ENCODE measurements around the gene XXYLT1. TPM values are rescaled to one million over a fixed set of nuclear protein-coding genes. Genes with fewer than 3 reads are reported as not detected.

The XXYLT1 gene
- total and polyA plus RNA-seq, 12 donors: 2.2 to 7.2 (median 3.6) TPM

DNA sequence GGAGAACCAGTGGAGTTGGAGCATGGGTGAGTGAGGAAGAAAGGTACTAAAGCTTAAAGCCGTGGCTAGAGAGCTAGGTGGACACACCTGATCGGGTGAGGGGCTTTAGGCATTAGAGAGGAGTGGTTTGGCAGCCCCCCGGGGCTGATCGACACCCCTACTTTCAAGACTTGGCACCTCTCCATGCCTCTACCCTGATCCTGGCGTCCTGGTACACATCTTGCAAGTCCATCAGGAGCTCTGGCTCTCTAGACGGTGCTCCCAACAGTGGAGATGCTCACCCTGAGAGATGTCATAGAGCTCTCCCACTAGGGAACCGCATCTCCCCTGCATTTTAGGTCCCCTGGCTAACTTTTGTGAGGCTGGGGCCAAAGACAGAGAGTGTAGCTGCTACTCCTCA, 98.1 kb downstream of the XXYLT1 start:
- TF ChIP-seq, protein P1, sequence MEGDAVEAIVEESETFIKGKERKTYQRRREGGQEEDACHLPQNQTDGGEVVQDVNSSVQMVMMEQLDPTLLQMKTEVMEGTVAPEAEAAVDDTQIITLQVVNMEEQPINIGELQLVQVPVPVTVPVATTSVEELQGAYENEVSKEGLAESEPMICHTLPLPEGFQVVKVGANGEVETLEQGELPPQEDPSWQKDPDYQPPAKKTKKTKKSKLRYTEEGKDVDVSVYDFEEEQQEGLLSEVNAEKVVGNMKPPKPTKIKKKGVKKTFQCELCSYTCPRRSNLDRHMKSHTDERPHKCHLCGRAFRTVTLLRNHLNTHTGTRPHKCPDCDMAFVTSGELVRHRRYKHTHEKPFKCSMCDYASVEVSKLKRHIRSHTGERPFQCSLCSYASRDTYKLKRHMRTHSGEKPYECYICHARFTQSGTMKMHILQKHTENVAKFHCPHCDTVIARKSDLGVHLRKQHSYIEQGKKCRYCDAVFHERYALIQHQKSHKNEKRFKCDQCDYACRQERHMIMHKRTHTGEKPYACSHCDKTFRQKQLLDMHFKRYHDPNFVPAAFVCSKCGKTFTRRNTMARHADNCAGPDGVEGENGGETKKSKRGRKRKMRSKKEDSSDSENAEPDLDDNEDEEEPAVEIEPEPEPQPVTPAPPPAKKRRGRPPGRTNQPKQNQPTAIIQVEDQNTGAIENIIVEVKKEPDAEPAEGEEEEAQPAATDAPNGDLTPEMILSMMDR (IDR thresholded peaks at IDR 0.05): no peak
- H3K9me3 ChIP-seq: no peaks in the 10 kb centered on the region
- H3K27me3 ChIP-seq: no peaks in the 10 kb centered on the region
- H3K4me1 ChIP-seq: peaks cover under 1 to 57% (median 38%) of the 10 kb centered on the region in 9 donors
- peaks cover 0 to 4% (median 0%) of the 10 kb centered on the region in 9 donors for H3K36me3 ChIP-seq
- DNase-seq: no peak
- 90 to 96% methylated on average over 7 of the region's 7 CpGs for WGBS, 2 donors
- no peak overlapping the region for H3K4me3 ChIP-seq
- peak overlapping the region in 1 of 10 donors; percentile 60 for H3K27ac ChIP-seq
- intact Hi-C loops (cut with DNase I): loop anchor here in 2 of 10 donors (2.0 to 10.0 kb wide), 2 partner anchors 16 to 62 kb away; no protein-coding TSS in a partner anchor
- no peak for ATAC-seq

DNA sequence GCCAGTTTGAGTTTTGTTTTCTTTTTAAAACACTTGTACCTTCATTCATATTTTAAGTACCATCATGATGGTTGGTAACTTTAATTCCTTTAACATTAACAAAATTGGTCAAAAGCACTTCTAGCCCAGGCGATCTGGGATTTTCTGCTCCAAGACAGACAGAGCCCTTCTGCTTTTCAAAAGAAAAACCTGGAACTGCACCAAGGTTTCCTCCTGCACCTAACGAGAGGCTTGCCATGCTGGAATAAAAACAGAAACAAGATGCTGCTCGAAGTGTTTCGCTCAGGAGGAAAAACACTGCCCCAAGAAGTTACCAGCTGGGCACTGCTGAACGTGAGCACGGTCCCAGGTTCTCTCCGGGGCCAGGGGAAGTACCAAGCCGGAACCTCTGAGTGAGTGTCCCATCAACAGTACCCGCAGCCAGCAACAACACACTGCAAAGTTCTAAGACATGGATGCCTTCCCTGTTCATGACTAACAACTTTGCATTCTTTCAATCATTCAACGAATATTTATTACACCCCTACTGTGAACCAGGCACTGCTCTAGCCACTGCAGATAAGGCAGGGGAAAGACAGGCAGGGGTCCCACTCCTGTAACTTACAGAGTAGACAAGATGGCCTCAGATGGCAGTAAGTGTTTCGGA, 98.8 kb downstream of the XXYLT1 start:
- Histone ChIP-seq H3K9me3 (no peaks in the 10 kb centered on the region), H3K4me1 (peaks cover 0 to 50% (median 33%) of the 10 kb centered on the region in 9 donors), H3K36me3 (peaks cover 0 to 4% (median 0%) of the 10 kb centered on the region in 9 donors), H3K27me3 (no peaks in the 10 kb centered on the region), H3K27ac (peak overlapping the region in 4 of 10 donors; percentile 0 to 53 (median 26)), H3K4me3 (no peak overlapping the region)
- DNase-seq (no peak), ATAC-seq (peak in 3 of 8 donors; percentile 24 to 49 (median 41))
- TF ChIP-seq, protein P1 (IDR thresholded peaks at IDR 0.05): no peak
- intact Hi-C loops (cut with DNase I): loop anchor here in 2 of 10 donors (2.0 to 10.0 kb wide), 2 partner anchors 15 to 63 kb away; no protein-coding TSS in a partner anchor
- 41 to 45% methylated on average over 11 of the region's 11 CpGs for WGBS, 2 donors

DNA sequence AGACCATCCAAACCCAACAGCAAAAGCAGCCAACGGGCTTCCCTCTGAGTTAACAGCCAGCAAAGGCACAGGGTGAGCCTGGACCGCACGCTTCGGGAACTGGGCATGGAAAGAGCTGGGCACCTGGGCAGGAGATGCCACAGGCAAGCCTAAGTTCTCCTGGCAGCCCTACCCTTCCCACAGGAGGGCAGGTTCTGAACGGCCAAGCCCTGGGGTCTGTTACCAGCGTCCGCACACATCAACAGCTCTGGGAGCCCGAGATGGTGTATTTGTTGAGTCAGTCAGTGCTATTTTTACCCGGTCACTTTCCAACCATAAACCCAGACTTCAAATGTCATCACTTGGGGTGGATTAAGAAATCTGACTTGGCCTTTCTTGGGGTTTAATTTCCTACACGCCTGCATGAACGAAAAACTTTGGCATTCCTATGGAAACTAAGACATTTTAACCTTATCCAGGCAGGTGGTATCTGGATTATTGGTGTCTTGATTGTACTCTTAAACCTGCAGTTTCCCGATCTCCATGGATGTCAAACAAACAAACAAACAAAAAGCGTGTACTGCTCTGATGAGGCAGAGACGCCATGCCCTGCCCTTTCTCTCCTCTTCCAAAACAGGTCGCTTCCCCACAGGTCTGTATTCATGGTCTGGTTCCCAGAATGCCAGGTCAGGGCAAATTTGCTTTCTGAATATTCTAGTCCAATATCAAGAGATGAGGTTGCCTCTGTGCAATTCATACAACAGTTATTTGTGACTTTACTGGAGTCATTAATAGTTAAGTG, 99.7 kb downstream of the XXYLT1 start:
- peak; percentile 36 to 92 (median 82) for ATAC-seq
- no peak for DNase-seq
- WGBS, 2 donors: 46 to 53% methylated on average over 15 of the region's 15 CpGs
- intact Hi-C loops (cut with DNase I): loop anchor here in 1 of 10 donors (10.0 kb wide), 1 partner anchor 64 kb away; no protein-coding TSS in a partner anchor
- H3K36me3 ChIP-seq: peaks cover 0 to 4% (median 0%) of the 10 kb centered on the region in 9 donors
- no peak overlapping the region for H3K4me3 ChIP-seq
- H3K27me3 ChIP-seq: no peaks in the 10 kb centered on the region
- H3K9me3 ChIP-seq: no peaks in the 10 kb centered on the region
- peak overlapping the region in 7 of 10 donors; percentile 15 to 53 (median 21) for H3K27ac ChIP-seq
- peaks cover 0 to 46% (median 33%) of the 10 kb centered on the region in 9 donors for H3K4me1 ChIP-seq
- TF ChIP-seq, protein P1 (IDR thresholded peaks at IDR 0.05): peak in 2 of 9 donors; percentile 5 to 20

DNA sequence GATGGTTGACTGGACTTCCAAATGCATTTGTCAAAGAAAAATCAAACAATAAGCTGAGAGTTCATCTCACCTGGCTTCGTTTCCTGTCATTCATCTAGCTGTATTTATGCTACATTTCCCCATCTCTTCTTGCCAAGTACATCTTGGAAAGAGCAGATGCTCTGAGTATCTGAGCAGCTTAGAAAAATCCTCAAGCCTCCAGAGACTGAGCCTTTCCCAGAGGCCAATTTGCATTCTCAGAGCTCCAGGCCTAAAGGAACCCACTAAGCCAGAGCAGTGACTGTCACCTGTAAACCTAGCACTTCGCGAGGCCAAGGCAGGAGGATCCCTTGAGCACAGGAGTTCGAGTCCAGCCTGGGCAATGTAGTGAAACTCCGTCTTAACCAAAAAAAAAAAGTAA, 100.5 kb downstream of the XXYLT1 start:
- WGBS, 2 donors: 86 to 90% methylated on average over 5 of the region's 5 CpGs
- peak overlapping the region in 4 of 10 donors; percentile 7 to 53 (median 32) for H3K27ac ChIP-seq
- TF ChIP-seq, protein P1 (IDR thresholded peaks at IDR 0.05): no peak
- no peaks in the 10 kb centered on the region for H3K27me3 ChIP-seq
- H3K9me3 ChIP-seq: no peaks in the 10 kb centered on the region
- intact Hi-C loops (cut with DNase I): loop anchor here in 1 of 10 donors (10.0 kb wide), 1 partner anchor 64 kb away; no protein-coding TSS in a partner anchor
- H3K4me1 ChIP-seq: peaks cover 0 to 46% (median 36%) of the 10 kb centered on the region in 9 donors
- DNase-seq (no peak), ATAC-seq (no peak)
- H3K36me3 ChIP-seq: peaks cover 0 to 4% (median 0%) of the 10 kb centered on the region in 9 donors
- H3K4me3 ChIP-seq: no peak overlapping the region
